Measurements from ENCODE around the gene ZNF879.

GRCh38 chr5:178982941-178983340, 40.7 kb upstream of the ZNF879 start:
- TF ChIP-seq HOXA7 (CRISPR knock-in tag; IDR thresholded peaks at IDR 0.05; ENCODE audit: borderline replicate concordance): no peak
- TF ChIP-seq ZNF629 (tag by site-specific recombination; IDR thresholded peaks at IDR 0.05): no peak
- TF ChIP-seq ZNF571 (tag by site-specific recombination; IDR thresholded peaks at IDR 0.05): no peak
- TF ChIP-seq CTCF (tag by site-specific recombination; IDR thresholded peaks at IDR 0.05): no peak
- TF ChIP-seq ZNF404 (tag by site-specific recombination; IDR thresholded peaks at IDR 0.05): no peak
- TF ChIP-seq ZNF292 (tag by site-specific recombination; IDR thresholded peaks at IDR 0.05; ENCODE audit: borderline replicate concordance, low read depth): no peak
- TF ChIP-seq ZSCAN5A (tag by site-specific recombination; IDR thresholded peaks at IDR 0.05): no peak
- no peak for TF ChIP-seq ZNF202 (tag by site-specific recombination; IDR thresholded peaks at IDR 0.05; ENCODE audit: borderline replicate concordance)
- no peak for TF ChIP-seq BCL11B (tag by site-specific recombination; IDR thresholded peaks at IDR 0.05; ENCODE audit: low read depth)
- TF ChIP-seq PRDM4 (tag by site-specific recombination; IDR thresholded peaks at IDR 0.05): no peak
- no peak for TF ChIP-seq ZNF558 (tag by site-specific recombination; IDR thresholded peaks at IDR 0.05)

Measured in HEK293 (cell line).